Body of pancreas (tissue), 4 donors: ENCODE measurements around the gene ANTXR1. TPM values are rescaled to one million over a fixed set of nuclear protein-coding genes. Genes with fewer than 3 reads are reported as not detected.

ENCODE experiments used
- ATAC-seq: fragments of 150-250 bp; one replicate; pipeline ENCODE4 v1.9.1; 2016
- DNase-seq, 4 donors: peaks; one replicate each; pipeline ENCODE4 v3.0.0-alpha.2; 2019
- H3K27ac ChIP-seq, 4 donors: fragments of 200-600 bp; sonication (generic); 1 replicate in 3 of 4; 2 replicates in 1 of 4; pipeline versions ENCODE4 v1.5.1 to v1.6.1; 2016 to 2019; ENCODE audit warnings: mild to moderate bottlenecking in 1 of 4, mixed read lengths in 1 of 4, moderate library complexity in 1 of 4
- H3K27me3 ChIP-seq, 2 donors: fragments of 200-600 bp; sonication (generic); one replicate each; pipeline ENCODE4 v1.6.0; 2016; ENCODE audit warnings: mild to moderate bottlenecking in 1 of 2
- H3K36me3 ChIP-seq, 2 donors: fragments of 200-600 bp; sonication (generic); replicated peaks in 1 of 2; 2 replicates each; pipeline ENCODE4 v1.5.1; 2016; ENCODE audit warnings: low read depth in 2 of 2; ENCODE audit not compliant: insufficient read depth in 1 of 2
- H3K4me1 ChIP-seq: fragments of 200-600 bp; sonication (generic); one replicate; pipeline ENCODE4 v1.6.0; 2016
- H3K4me3 ChIP-seq, 2 donors: fragments of 200-600 bp; sonication (generic); 1 replicate in 1 of 2; 2 replicates in 1 of 2; pipeline ENCODE4 v1.5.1; 2016 to 2019
- H3K9me3 ChIP-seq, 3 donors: fragments of 200-600 bp; sonication (generic); 1 replicate in 2 of 3; 2 replicates in 1 of 3; pipeline ENCODE4 v1.5.1; 2016
- CTCF ChIP-seq, 7 experiments: fragments of 450-650 bp in 4 of 7; fragments of 200-600 bp in 3 of 7; sonication (generic) in 3 of 7; IDR thresholded peaks; one replicate each; pipeline ENCODE4 v1.5.1; 2016 to 2019; ENCODE audit warnings: antibody characterized with exemption in 7 of 7
- POLR2A ChIP-seq, 3 donors: fragments of 450-650 bp; IDR thresholded peaks; one replicate each; pipeline ENCODE4 v1.6.1; 2016; ENCODE audit warnings: antibody characterized with exemption in 3 of 3, mild to moderate bottlenecking in 2 of 3
- WGBS, 2 donors: methylation state at CpG; one replicate each; pipeline ENCODE4 v1.1.5; 2017; 5-methylcytosine and 5-hydroxymethylcytosine counted together
- intact Hi-C: fragments of 100-400 bp; cut with DNase I; formaldehyde crosslinking; loops from one replicate; pipeline ENCODE4 v1.15.1; 2023
- total RNA-seq, 2 donors: library from RNA; depleted of rRNA; stranded (reverse); fragments of >200 nt; gene quantifications; one replicate each; pipeline ENCODE4 v1.1.0, GENCODE V29; 2016

ANTXR1 gene
- total RNA-seq, 2 donors from 2014 or later, result 9.3 to 11.2 TPM

GRCh38 chr2:69205076-69205475 lies 192.1 kb downstream of the ANTXR1 start:
- Histone ChIP-seq H3K4me1 (no peaks in the 10 kb centered on the region), H3K27ac (no peak overlapping the region), H3K4me3 (no peak overlapping the region), H3K36me3 (no peaks in the 10 kb centered on the region), H3K9me3 (no peaks in the 10 kb centered on the region), H3K27me3 (no peaks in the 10 kb centered on the region)
- DNase-seq, result no peak
- no peak for ATAC-seq
- intact Hi-C loops, result no loop called here
- WGBS, 2 donors, result 77 to 91% methylated on average over 2 of the region's 2 CpGs
- no peak for TF ChIP-seq POLR2A (IDR thresholded peaks at IDR 0.05)
- TF ChIP-seq CTCF (IDR thresholded peaks at IDR 0.05), result no peak

DNA sequence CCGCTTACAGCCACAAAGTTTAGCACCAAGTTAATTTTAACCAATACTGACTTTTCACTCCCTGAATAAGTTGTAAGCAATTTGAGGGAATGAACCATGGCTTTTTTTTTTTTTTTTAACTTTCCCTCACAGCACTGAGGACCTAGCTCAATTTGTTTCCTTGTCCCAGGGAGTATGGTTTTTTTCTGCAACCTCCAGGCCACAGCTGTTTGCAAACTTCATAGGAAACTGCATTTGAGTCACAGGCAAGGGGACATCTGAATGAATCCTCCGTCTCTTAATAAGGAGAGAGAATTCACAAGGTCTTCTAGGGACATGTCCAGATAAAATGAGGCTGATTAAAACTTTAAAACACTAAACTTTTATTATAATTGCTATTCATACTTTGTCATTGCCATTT lies 192.5 kb downstream of the ANTXR1 start:
- H3K27ac ChIP-seq, result no peak overlapping the region
- 78 to 83% methylated on average over 2 of the region's 2 CpGs for WGBS, 2 donors
- no peaks in the 10 kb centered on the region for H3K36me3 ChIP-seq
- no peak overlapping the region for H3K4me3 ChIP-seq
- H3K27me3 ChIP-seq, result no peaks in the 10 kb centered on the region
- ATAC-seq (no peak), DNase-seq (no peak)
- no peaks in the 10 kb centered on the region for H3K4me1 ChIP-seq
- H3K9me3 ChIP-seq, result no peaks in the 10 kb centered on the region
- TF ChIP-seq POLR2A (IDR thresholded peaks at IDR 0.05), result no peak
- intact Hi-C loops, result no loop called here

- Histone ChIP-seq H3K27ac (no peak overlapping the region), H3K9me3 (no peaks in the 10 kb centered on the region), H3K4me3 (no peak overlapping the region), H3K4me1 (no peaks in the 10 kb centered on the region), H3K27me3 (no peaks in the 10 kb centered on the region), H3K36me3 (no peaks in the 10 kb centered on the region)
- ATAC-seq, result no peak
- intact Hi-C loops, result no loop called here
- 50 to 92% methylated on average over 1 of the region's 1 CpG for WGBS, 2 donors
- DNase-seq, result no peak
- TF ChIP-seq POLR2A (IDR thresholded peaks at IDR 0.05) (no peak), CTCF (IDR thresholded peaks at IDR 0.05) (no peak)
Measured at GRCh38 chr2:69208023-69208595, 195.1 kb downstream of the ANTXR1 start.

GRCh38 chr2:69209482-69209881 lies 196.5 kb downstream of the ANTXR1 start:
- H3K27me3 ChIP-seq, result no peaks in the 10 kb centered on the region
- no peaks in the 10 kb centered on the region for H3K4me1 ChIP-seq
- H3K27ac ChIP-seq, result no peak overlapping the region
- DNase-seq (no peak), ATAC-seq (no peak)
- H3K36me3 ChIP-seq, result no peaks in the 10 kb centered on the region
- intact Hi-C loops, result no loop called here
- H3K9me3 ChIP-seq, result no peaks in the 10 kb centered on the region
- TF ChIP-seq CTCF (IDR thresholded peaks at IDR 0.05) (no peak), POLR2A (IDR thresholded peaks at IDR 0.05) (no peak)
- no peak overlapping the region for H3K4me3 ChIP-seq
- 61 to 62% methylated on average over 3 of the region's 3 CpGs for WGBS, 2 donors

- Histone ChIP-seq H3K27ac (no peak overlapping the region), H3K27me3 (no peaks in the 10 kb centered on the region), H3K9me3 (no peaks in the 10 kb centered on the region), H3K36me3 (no peaks in the 10 kb centered on the region), H3K4me1 (no peaks in the 10 kb centered on the region), H3K4me3 (no peak overlapping the region)
- WGBS, 2 donors, result 86 to 90% methylated on average over 6 of the region's 6 CpGs
- TF ChIP-seq CTCF (IDR thresholded peaks at IDR 0.05), result no peak
- intact Hi-C loops, result no loop called here
- ATAC-seq (no peak), DNase-seq (no peak)
Measured at GRCh38 chr2:69210385-69210784, 197.4 kb downstream of the ANTXR1 start.
